GM12878 (cell line): ENCODE data around the gene AHNAK. TPM values are rescaled to one million over a fixed set of nuclear protein-coding genes. Genes with fewer than 3 reads are reported as not detected.

Source experiments
- ATAC-seq: fragments of 200-7000 bp; cut with Tn5 transposase; 3 replicates; pipeline ENCODE4 v1.9.1; 2020; ENCODE audit warnings: mild to moderate bottlenecking, moderate library complexity
- BruUV-seq: library from RNA; stranded (reverse); fragments of 400-500 nt; replicated peaks from 2 replicates; lab custom pipeline; 2021; lab: Mats Ljungman, UMichigan
- CTCF ChIA-PET: fragments of 300-600 bp; sonication (Branson Sonifier 250); formaldehyde crosslinking; extraction: SDS; loops from one replicate; lab custom pipeline; 2021; ENCODE audit warnings: inconsistent platforms; lab: Yijun Ruan, JAX
- POLR2A ChIA-PET: fragments of 350-600 bp; formaldehyde crosslinking; extraction: SDS; loops from one replicate; lab custom pipeline; 2021; ENCODE audit warnings: inconsistent platforms; lab: Charles Lee
- RAD21 ChIA-PET: fragments of 300-600 bp; sonication (Branson Sonifier 250); formaldehyde crosslinking; loops from one replicate; lab custom pipeline; 2023; ENCODE audit warnings: antibody characterized with exemption; ENCODE audit not compliant: unreplicated experiment; lab: Charles Lee
- SMC1A ChIA-PET: fragments of 300-600 bp; sonication (Branson Sonifier 250); formaldehyde crosslinking; loops from one replicate; lab custom pipeline; 2023; ENCODE audit not compliant: unreplicated experiment, uncharacterized antibody; lab: Charles Lee
- DNase-seq: peaks from one replicate; pipeline ENCODE4 v3.0.0-alpha.2; 2011; ENCODE audit warnings: low read depth, low spot score
- FAIRE-seq: peaks from 3 replicates; lab custom pipeline; 2011; peaks lifted over from hg19 to GRCh38; lab: Jason Lieb, UNC
- H2AFZ ChIP-seq: 2 replicates; pipeline ENCODE4 v1.6.0; 2011; ENCODE audit warnings: low read depth, low read length, control low read depth; ENCODE audit not compliant: control insufficient read depth
- H3K27ac ChIP-seq: 2 replicates; pipeline ENCODE4 v1.5.1; 2011; ENCODE audit warnings: control low read depth; ENCODE audit not compliant: control insufficient read depth, insufficient read depth
- H3K27me3 ChIP-seq, 2 experiments: replicated peaks in 1 of 2; 2 replicates each; pipeline versions ENCODE4 v1.6.0 to v1.6.1; 2011; ENCODE audit warnings: low read length in 1 of 2; ENCODE audit not compliant: control insufficient read depth in 2 of 2, insufficient read depth in 2 of 2
- H3K36me3 ChIP-seq, 2 experiments: 2 replicates each; pipeline ENCODE4 v1.5.1; 2011; ENCODE audit warnings: low read length in 1 of 2; ENCODE audit not compliant: control insufficient read depth in 2 of 2, insufficient read depth in 2 of 2
- H3K4me1 ChIP-seq: 2 replicates; pipeline ENCODE4 v1.6.1; 2011; ENCODE audit warnings: mild to moderate bottlenecking, low read length, moderate library complexity, mixed read lengths; ENCODE audit not compliant: control insufficient read depth, insufficient read depth
- H3K4me2 ChIP-seq: 2 replicates; pipeline ENCODE4 v1.6.0; 2011; ENCODE audit warnings: control low read depth; ENCODE audit not compliant: control insufficient read depth, insufficient read depth
- H3K4me3 ChIP-seq: fragments of 200-600 bp; sonication (generic); 2 replicates; pipeline ENCODE4 v1.5.1; 2016
- H3K79me2 ChIP-seq: 2 replicates; pipeline ENCODE4 v1.6.0; 2011; ENCODE audit warnings: low read length; ENCODE audit not compliant: control insufficient read depth, insufficient read depth
- H3K9ac ChIP-seq: 2 replicates; pipeline ENCODE4 v1.8.0; 2011; ENCODE audit warnings: low read length, control low read depth, mixed read lengths; ENCODE audit not compliant: control insufficient read depth, insufficient read depth
- H3K9me3 ChIP-seq: replicated peaks from 3 replicates; pipeline ENCODE4 v1.5.1; 2011; ENCODE audit warnings: mild to moderate bottlenecking, low read length; ENCODE audit not compliant: control insufficient read depth, insufficient read depth
- H4K20me1 ChIP-seq: 2 replicates; pipeline ENCODE4 v1.6.0; 2011; ENCODE audit not compliant: control insufficient read depth, insufficient read depth
- CHD1 ChIP-seq: IDR thresholded peaks from 2 replicates; pipeline ENCODE4 v1.6.1; 2012; ENCODE audit warnings: low read depth, low read length, improper control_type of control experiment
- GATAD2B ChIP-seq: fragments of 450-650 bp; conservative IDR thresholded peaks from 2 replicates; pipeline ENCODE4 v1.6.1; 2017; ENCODE audit warnings: low read depth, mild to moderate bottlenecking, moderate library complexity
- IKZF2 ChIP-seq, 2 experiments: fragments of 450-650 bp; IDR thresholded peaks; 2 replicates each; pipeline ENCODE4 v1.6.1; 2017; ENCODE audit warnings: mild to moderate bottlenecking in 2 of 2, moderate library complexity in 2 of 2
- POLR2AphosphoS5 ChIP-seq: IDR thresholded peaks from 2 replicates; pipeline ENCODE4 v1.6.1; 2011; ENCODE audit warnings: mild to moderate bottlenecking, low read length, inconsistent platforms
- RAD21 ChIP-seq: IDR thresholded peaks from 2 replicates; pipeline ENCODE4 v1.6.1; 2011; ENCODE audit warnings: mild to moderate bottlenecking, low read depth, low read length, moderate library complexity; ENCODE audit not compliant: insufficient read depth
- SMC3 ChIP-seq: IDR thresholded peaks from 2 replicates; pipeline ENCODE4 v1.6.1; 2011; ENCODE audit warnings: low read length, improper control_type of control experiment, borderline replicate concordance
- SPI1 ChIP-seq: IDR thresholded peaks from 2 replicates; pipeline ENCODE4 v1.6.1; 2011; ENCODE audit warnings: low read depth, mild to moderate bottlenecking, low read length, moderate library complexity, borderline replicate concordance; ENCODE audit not compliant: insufficient read depth
- WGBS: methylation state at CpG from one replicate; pipeline ENCODE4 v1.1.6; 2016; ENCODE audit warnings: low lambda C conversion rate; ENCODE audit not compliant: insufficient replicate concordance, insufficient coverage; ENCODE audit errors: missing lambda C conversion rate; 5-methylcytosine and 5-hydroxymethylcytosine counted together
- in situ Hi-C: fragments of 300-500 bp; cut with MboI; formaldehyde crosslinking; loops from 9 replicates; pipeline ENCODE4 v1.14.3; 2018; ENCODE audit warnings: mixed read lengths
- intact Hi-C: fragments of 100-400 bp; cut with micrococcal nuclease; formaldehyde crosslinking; loops from one replicate; pipeline ENCODE4 v1.14.2; 2022; ENCODE audit not compliant: unreplicated experiment
- polyA plus RNA-seq, 11 experiments: library from polyadenylated mRNA; depleted of rRNA in 4 of 11; unstranded in 6 of 11; stranded (reverse) in 5 of 11; fragments of >200 nt; fragmentation: Nextera tagmentation in 4 of 11; fragmentation: Illumina TruSeq in 1 of 11; extraction: Ambion mirVana in 4 of 11; extraction: Trizol in 1 of 11; gene quantifications; 1 replicate in 1 of 11; 2 replicates in 10 of 11; pipeline versions ENCODE4 v1.2.1 to v1.2.3, GENCODE V29; 2011 to 2016; ENCODE audit warnings: inconsistent platforms in 2 of 11, missing spikeins in 2 of 11, low read depth in 1 of 11
- total RNA-seq, 4 experiments: library from RNA; depleted of rRNA in 3 of 4; stranded (reverse); fragments of >200 nt in 3 of 4; fragmentation: Illumina TruSeq in 1 of 4; extraction: Trizol in 1 of 4; gene quantifications; 2 replicates each; pipeline versions ENCODE4 v1.2.1 to v1.2.3, GENCODE V29; 2013 to 2021
- TF ChIP-seq, protein P1 (sequence below), 3 experiments: IDR thresholded peaks in 2 of 3; conservative IDR thresholded peaks in 1 of 3; 2 replicates each; pipeline ENCODE4 v1.5.1; 2011; ENCODE audit warnings: low read depth in 3 of 3, low read length in 3 of 3, mild to moderate bottlenecking in 3 of 3, control low read depth in 2 of 3, moderate library complexity in 2 of 3, inconsistent platforms in 1 of 3, mixed read lengths in 1 of 3; ENCODE audit not compliant: control insufficient read depth in 2 of 3, insufficient read depth in 1 of 3; ENCODE audit errors: extremely low read depth in 1 of 3

The AHNAK gene
- total and polyA plus RNA-seq, 10 of the 15 experiments (the other 5 are each of a cell fraction or from before 2014, with no cell fraction given) = 0.76 to 90.3 (median 19.4) TPM

GRCh38 chr11:62394825-62395538, 151.6 kb downstream of the AHNAK start:
- TF ChIP-seq IKZF2 (IDR thresholded peaks at IDR 0.05) (no peak), SMC3 (peak; percentile 62; the same call in 1 of the 2 replicates), GATAD2B (no peak), POLR2AphosphoS5 (no peak), CHD1 (no peak), SPI1 (peak; percentile 56; the same call in 1 of the 2 replicates), RAD21 (peak; percentile 86)
- TF ChIP-seq, protein P1, sequence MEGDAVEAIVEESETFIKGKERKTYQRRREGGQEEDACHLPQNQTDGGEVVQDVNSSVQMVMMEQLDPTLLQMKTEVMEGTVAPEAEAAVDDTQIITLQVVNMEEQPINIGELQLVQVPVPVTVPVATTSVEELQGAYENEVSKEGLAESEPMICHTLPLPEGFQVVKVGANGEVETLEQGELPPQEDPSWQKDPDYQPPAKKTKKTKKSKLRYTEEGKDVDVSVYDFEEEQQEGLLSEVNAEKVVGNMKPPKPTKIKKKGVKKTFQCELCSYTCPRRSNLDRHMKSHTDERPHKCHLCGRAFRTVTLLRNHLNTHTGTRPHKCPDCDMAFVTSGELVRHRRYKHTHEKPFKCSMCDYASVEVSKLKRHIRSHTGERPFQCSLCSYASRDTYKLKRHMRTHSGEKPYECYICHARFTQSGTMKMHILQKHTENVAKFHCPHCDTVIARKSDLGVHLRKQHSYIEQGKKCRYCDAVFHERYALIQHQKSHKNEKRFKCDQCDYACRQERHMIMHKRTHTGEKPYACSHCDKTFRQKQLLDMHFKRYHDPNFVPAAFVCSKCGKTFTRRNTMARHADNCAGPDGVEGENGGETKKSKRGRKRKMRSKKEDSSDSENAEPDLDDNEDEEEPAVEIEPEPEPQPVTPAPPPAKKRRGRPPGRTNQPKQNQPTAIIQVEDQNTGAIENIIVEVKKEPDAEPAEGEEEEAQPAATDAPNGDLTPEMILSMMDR (IDR thresholded peaks at IDR 0.05 in 2 of 3, conservative IDR thresholded peaks at IDR 0.05 in 1 of 3; ENCODE audit: control insufficient read depth in 2 of 3, extremely low read depth in 1 of 3, insufficient read depth in 1 of 3, low read depth in 3 of 3, low read length in 3 of 3) = peak; percentile 51 to 82 (median 68); a peak in 5 of 6 replicates
- H3K27me3 ChIP-seq = no peaks in the 10 kb centered on the region
- ChIA-PET POLR2A (no interaction called here), CTCF (interaction anchor here (0.6 to 4.8 kb wide), 53 partner anchors 9 to 959 kb away, joined by 3 to 48 read pairs (median 5); partner anchors contain the start of genes ASRGL1, LRRN4CL, MTA2 and SCGB1A1), SMC1A (interaction anchor here (0.6 to 3.6 kb wide), 24 partner anchors 9 to 487 kb away, joined by 3 to 17 read pairs (median 4); partner anchors contain the start of genes TUT1 and UQCC3), RAD21 (interaction anchor here (0.6 to 2.4 kb wide), 16 partner anchors 9 to 392 kb away, joined by 3 to 29 read pairs (median 4); partner anchors contain the start of gene MTA2)
- no peaks in the 10 kb centered on the region for H3K9me3 ChIP-seq
- H3K27ac ChIP-seq = no peak overlapping the region
- H3K4me3 ChIP-seq = no peak overlapping the region
- DNase-seq = peak; percentile 28
- H3K36me3 ChIP-seq = no peaks in the 10 kb centered on the region
- intact Hi-C loops (loop anchor here (1.0 to 10.0 kb wide), 3 partner anchors 15 to 470 kb away; no protein-coding TSS in a partner anchor), in situ Hi-C loops (loop anchor here (5.0 kb wide), 1 partner anchor 297 kb away; no protein-coding TSS in a partner anchor)
- no peak overlapping the region for H3K9ac ChIP-seq
- no TSS peak for BruUV-seq
- H3K4me1 ChIP-seq = no peaks in the 10 kb centered on the region
- no peak overlapping the region for H3K4me2 ChIP-seq
- peak; percentile 85 for FAIRE-seq
- H2AFZ ChIP-seq = no peak overlapping the region
- no peaks in the 10 kb centered on the region for H3K79me2 ChIP-seq
- no peaks in the 10 kb centered on the region for H4K20me1 ChIP-seq
- WGBS = 33% methylated on average over 14 of the region's 14 CpGs
- ATAC-seq = peak; percentile 97
